Vagina (tissue), 2 donors: Measurements from ENCODE around the gene MYH9.

Experiments
- CTCF ChIP-seq, 3 experiments: fragments of 450-650 bp in 2 of 3; fragments of 200-600 bp in 1 of 3; sonication (generic) in 1 of 3; IDR thresholded peaks; one replicate each; pipeline ENCODE4 v1.5.1; 2017 to 2019; ENCODE audit warnings: antibody characterized with exemption in 3 of 3, mild to moderate bottlenecking in 2 of 3, moderate library complexity in 2 of 3
- POLR2A ChIP-seq, 2 donors: fragments of 450-650 bp; IDR thresholded peaks; one replicate each; pipeline ENCODE4 v1.6.1; 2017; ENCODE audit warnings: antibody characterized with exemption in 2 of 2, mild to moderate bottlenecking in 2 of 2, moderate library complexity in 2 of 2
- POLR2AphosphoS5 ChIP-seq, 2 donors: sonication (generic); formaldehyde crosslinking; IDR thresholded peaks; one replicate each; pipeline ENCODE4 v1.9.0; 2017; ENCODE audit warnings: antibody characterized with exemption in 2 of 2, mild to moderate bottlenecking in 2 of 2, low read depth in 1 of 2; ENCODE audit not compliant: insufficient read depth in 1 of 2

- no peak for TF ChIP-seq CTCF (IDR thresholded peaks at IDR 0.05)
- TF ChIP-seq POLR2A (IDR thresholded peaks at IDR 0.05) = no peak
- TF ChIP-seq POLR2AphosphoS5 (IDR thresholded peaks at IDR 0.05; ENCODE audit: insufficient read depth in 1 of 2, low read depth in 1 of 2) = peak; percentile 83 to 84
Observed at GRCh38 chr22:36325154-36326031, 62.4 kb downstream of the MYH9 start.
